H1 (cell line): ENCODE results near the gene UGT1A9.

Experiments used
- ATF2 ChIP-seq: IDR thresholded peaks from 2 replicates; pipeline ENCODE4 v1.6.1; 2012; ENCODE audit warnings: low read length, inconsistent platforms
- CEBPB ChIP-seq: IDR thresholded peaks from 2 replicates; pipeline ENCODE4 v1.6.1; 2012; ENCODE audit warnings: low read depth, low read length
- CHD2 ChIP-seq: IDR thresholded peaks from 2 replicates; pipeline ENCODE4 v1.6.1; 2012; ENCODE audit warnings: low read length, improper control_type of control experiment
- CTCF ChIP-seq, 3 experiments: IDR thresholded peaks; 1 replicate in 2 of 3; 2 replicates in 1 of 3; pipeline versions ENCODE4 v1.5.1 to v1.6.1; 2011; ENCODE audit warnings: low read length in 3 of 3, mild to moderate bottlenecking in 3 of 3, inconsistent platforms in 2 of 3, low read depth in 1 of 3, moderate library complexity in 1 of 3; ENCODE audit not compliant: insufficient read depth in 1 of 3; ENCODE audit errors: control extremely low read depth in 1 of 3
- HDAC6 ChIP-seq: IDR thresholded peaks from one replicate; pipeline ENCODE4 v1.7.1; 2012; ENCODE audit warnings: low read depth, mild to moderate bottlenecking, inconsistent platforms, low read length, moderate library complexity
- KDM4A ChIP-seq: IDR thresholded peaks from one replicate; pipeline ENCODE4 v1.7.1; 2012; ENCODE audit warnings: low read depth, mild to moderate bottlenecking, moderate library complexity, low read length, inconsistent platforms; ENCODE audit not compliant: severe bottlenecking
- PHF8 ChIP-seq: fragments of 200-600 bp; sonication (generic); conservative IDR thresholded peaks from 2 replicates; pipeline ENCODE4 v1.7.1; 2012; ENCODE audit warnings: low read depth, mild to moderate bottlenecking, inconsistent platforms, low read length, moderate library complexity
- POLR2A ChIP-seq, 2 experiments: IDR thresholded peaks; 1 replicate in 1 of 2; 2 replicates in 1 of 2; pipeline ENCODE4 v1.6.1; 2011; ENCODE audit warnings: low read depth in 2 of 2, low read length in 2 of 2, mild to moderate bottlenecking in 2 of 2; ENCODE audit errors: control extremely low read depth in 1 of 2
- POLR2AphosphoS5 ChIP-seq: IDR thresholded peaks from 2 replicates; pipeline ENCODE4 v1.6.1; 2011; ENCODE audit warnings: low read depth, low read length
- SRF ChIP-seq: IDR thresholded peaks from 2 replicates; pipeline ENCODE4 v1.6.1; 2011; ENCODE audit warnings: mild to moderate bottlenecking, low read depth, low read length, moderate library complexity
- TAF1 ChIP-seq: IDR thresholded peaks from 2 replicates; pipeline ENCODE4 v1.6.1; 2011; ENCODE audit warnings: mild to moderate bottlenecking, low read depth, low read length
- TAF7 ChIP-seq: optimal IDR thresholded peaks from 2 replicates; pipeline ENCODE3; 2011; ENCODE audit warnings: low read depth, mild to moderate bottlenecking, inconsistent platforms, low read length, moderate library complexity, borderline replicate concordance
- TBP ChIP-seq: IDR thresholded peaks from 2 replicates; pipeline ENCODE4 v1.6.1; 2011; ENCODE audit warnings: low read depth, low read length, improper control_type of control experiment
- YY1 ChIP-seq: IDR thresholded peaks from 2 replicates; pipeline ENCODE4 v1.6.1; 2011; ENCODE audit warnings: low read depth, mild to moderate bottlenecking, low read length

- no peak for TF ChIP-seq SRF
- TF ChIP-seq CTCF (IDR thresholded peaks at IDR 0.05; ENCODE audit: control extremely low read depth in 1 of 3, insufficient read depth in 1 of 3, low read depth in 1 of 3, low read length in 3 of 3): no peak
- TF ChIP-seq TBP: no peak
- no peak for TF ChIP-seq KDM4A
- no peak for TF ChIP-seq TAF1
- no peak for TF ChIP-seq CEBPB
- TF ChIP-seq POLR2A (IDR thresholded peaks at IDR 0.05; ENCODE audit: control extremely low read depth in 1 of 2, low read depth in 2 of 2, low read length in 2 of 2): no peak
- TF ChIP-seq YY1: no peak
- no peak for TF ChIP-seq ATF2
- TF ChIP-seq CHD2: no peak
- TF ChIP-seq POLR2AphosphoS5: no peak
- no peak for TF ChIP-seq TAF7
- TF ChIP-seq PHF8: no peak
- TF ChIP-seq HDAC6: no peak
These were observed 35.0 kb downstream of the UGT1A9 start for GRCh38 chr2:233706720-233707119.
